Activated CD4-positive, CD25-positive, alpha-beta regulatory T cell treated with anti-CD3 and anti-CD28 coated beads, Interleukin-2, amount 50 U/mL, for 72 hours (primary cell): ENCODE measurements around the gene KRTAP4-12.
"Not testable (repeated sequence)": the region's sequence is repeated elsewhere in the genome, so short reads cannot be mapped to it uniquely, and the experiment has no call there.

Experiments used
- DNase-seq: peaks from one replicate; pipeline ENCODE4 v3.0.0; 2021

Gene KRTAP4-12

DNA sequence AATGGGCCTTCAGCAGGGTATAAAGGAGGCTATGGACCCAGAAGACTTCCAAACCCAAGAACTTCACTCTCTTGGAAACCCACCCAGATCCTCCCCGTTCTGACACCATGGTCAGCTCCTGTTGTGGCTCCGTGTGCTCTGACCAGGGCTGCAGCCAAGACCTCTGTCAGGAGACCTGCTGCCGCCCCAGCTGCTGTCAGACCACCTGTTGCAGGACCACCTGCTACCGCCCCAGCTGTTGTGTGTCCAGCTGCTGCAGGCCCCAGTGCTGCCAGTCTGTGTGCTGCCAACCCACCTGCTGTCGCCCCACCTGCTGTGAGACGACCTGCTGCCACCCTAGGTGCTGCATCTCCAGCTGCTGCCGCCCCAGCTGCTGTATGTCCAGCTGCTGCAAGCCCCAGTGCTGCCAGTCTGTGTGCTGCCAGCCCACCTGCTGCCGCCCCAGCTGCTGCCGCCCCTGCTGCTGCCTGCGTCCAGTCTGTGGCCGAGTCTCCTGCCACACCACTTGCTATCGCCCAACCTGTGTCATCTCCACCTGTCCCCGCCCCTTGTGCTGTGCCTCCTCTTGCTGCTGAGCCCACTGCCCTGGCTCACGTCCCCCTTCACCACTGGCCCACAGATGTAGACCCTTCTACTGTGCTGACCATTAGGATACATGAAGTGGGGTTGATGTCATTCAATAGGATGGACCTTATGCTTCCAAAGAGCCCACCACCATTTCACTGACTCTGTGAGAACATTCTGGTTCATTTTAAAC, 39.7 kb downstream of the KRTAP4-12 start, which contains the start of gene KRTAP4-7:
Gene KRTAP4-7, plus strand, starts transcription at position 51 of the 757 bp plus-strand sequence. Its CDS starts 57 bp downstream, at position 108.
- DNase-seq, result not testable (repeated sequence)

GRCh38 chr17:41083427-41083826, 40.6 kb downstream of the KRTAP4-12 start:
- DNase-seq, result not testable (repeated sequence)

DNA sequence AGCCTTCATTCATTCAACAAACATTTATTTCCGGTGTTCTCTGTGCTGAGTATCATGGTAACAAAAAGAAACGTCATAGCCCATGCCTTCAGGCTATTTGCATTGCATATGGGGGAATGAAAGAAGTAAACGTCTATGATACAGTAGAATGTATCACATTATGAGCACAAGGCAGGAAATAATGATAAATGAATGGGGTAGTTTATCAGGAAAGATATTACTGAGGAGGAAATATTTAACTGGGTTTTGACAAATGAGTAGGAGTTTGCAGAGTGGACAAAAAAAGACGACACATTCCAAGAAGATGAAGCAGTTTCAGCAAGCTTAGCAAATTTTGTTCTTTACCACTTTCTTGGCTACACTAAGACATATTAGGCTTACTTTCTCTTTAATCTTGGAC, 41.4 kb downstream of the KRTAP4-12 start:
- DNase-seq, result no peak

GRCh38 chr17:41076788-41077187, 47.2 kb downstream of the KRTAP4-12 start:
- no peak for DNase-seq

DNA sequence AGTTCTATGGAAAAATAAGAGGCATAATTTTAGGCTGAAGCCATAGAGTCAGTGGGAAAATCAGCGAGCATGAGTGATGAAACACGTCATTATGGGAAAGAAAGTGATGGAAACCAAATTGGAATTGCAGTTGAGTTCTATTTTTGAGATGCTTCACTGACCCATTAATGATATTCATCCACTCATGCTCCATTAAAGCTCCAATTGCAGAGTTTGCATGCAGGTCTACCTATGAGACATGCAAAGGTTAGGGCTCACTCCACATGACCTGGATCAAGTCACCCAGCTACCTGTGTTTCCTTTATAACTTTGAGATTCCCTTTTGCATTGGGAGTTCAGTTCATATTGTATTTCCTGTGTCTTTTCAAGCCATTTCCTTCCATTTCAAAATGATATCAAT, 50.3 kb downstream of the KRTAP4-12 start:
- no peak for DNase-seq
